ENCODE results near the gene LRRK1.

DNA sequence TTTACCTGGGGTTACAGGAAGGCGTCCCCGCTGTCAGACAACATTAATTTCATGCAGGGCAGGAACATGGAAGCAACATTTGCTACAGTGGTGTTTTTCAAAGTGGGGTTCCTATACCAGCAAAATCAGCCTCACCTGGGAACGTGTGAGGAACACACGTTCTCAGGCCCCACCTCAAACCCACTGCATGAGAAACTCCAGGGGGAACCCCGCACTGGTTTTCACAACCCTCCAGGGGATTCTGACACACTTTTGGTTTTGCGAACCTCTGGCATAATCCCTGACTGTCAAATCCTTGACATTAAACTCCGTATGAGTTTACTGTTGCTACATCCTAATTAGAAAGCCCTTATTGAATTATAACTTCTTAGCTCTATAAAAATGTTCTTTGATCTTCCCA lies 127.7 kb downstream of the LRRK1 start:
- no peak for TF ChIP-seq EZH2phosphoT487 (IDR thresholded peaks at IDR 0.05; ENCODE audit: low read depth)
- TF ChIP-seq, protein P1, sequence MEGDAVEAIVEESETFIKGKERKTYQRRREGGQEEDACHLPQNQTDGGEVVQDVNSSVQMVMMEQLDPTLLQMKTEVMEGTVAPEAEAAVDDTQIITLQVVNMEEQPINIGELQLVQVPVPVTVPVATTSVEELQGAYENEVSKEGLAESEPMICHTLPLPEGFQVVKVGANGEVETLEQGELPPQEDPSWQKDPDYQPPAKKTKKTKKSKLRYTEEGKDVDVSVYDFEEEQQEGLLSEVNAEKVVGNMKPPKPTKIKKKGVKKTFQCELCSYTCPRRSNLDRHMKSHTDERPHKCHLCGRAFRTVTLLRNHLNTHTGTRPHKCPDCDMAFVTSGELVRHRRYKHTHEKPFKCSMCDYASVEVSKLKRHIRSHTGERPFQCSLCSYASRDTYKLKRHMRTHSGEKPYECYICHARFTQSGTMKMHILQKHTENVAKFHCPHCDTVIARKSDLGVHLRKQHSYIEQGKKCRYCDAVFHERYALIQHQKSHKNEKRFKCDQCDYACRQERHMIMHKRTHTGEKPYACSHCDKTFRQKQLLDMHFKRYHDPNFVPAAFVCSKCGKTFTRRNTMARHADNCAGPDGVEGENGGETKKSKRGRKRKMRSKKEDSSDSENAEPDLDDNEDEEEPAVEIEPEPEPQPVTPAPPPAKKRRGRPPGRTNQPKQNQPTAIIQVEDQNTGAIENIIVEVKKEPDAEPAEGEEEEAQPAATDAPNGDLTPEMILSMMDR (IDR thresholded peaks at IDR 0.05; ENCODE audit: low read depth, low read length): no peak

Data from OCI-LY3 (cell line).